Glomerular visceral epithelial cell (primary cell): ENCODE data around the gene IGIP.
A peak's percentile ranks its signal among the peaks of the same experiment; 100 is the strongest.

Experiments used
- DNase-seq: peaks from one replicate; pipeline ENCODE4 v3.0.0-alpha.2; 2016; ENCODE audit errors: extremely low spot score

Gene IGIP

DNA sequence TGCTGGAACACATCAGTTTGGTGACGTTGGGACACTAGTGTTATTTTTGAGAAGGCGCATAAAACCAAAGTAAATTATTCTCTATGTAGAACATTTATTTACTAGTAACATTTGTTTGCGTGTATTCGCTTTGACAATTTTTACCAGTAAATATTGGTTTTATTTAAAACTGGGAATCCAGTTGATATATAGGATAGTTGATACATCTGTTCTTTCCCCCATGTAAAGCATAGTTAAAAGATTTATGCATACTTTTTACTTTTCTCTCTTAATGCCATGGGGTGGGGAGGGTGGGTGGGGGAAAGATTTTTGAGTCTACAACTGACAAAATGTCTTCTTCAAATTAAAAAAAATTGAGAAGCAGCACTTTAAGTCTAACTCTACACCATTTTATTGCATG is at the start of gene IGIP:
Gene IGIP, plus strand, starts transcription at position 301 of the 400 bp plus-strand sequence. CDS start 2,540 bp downstream, outside the sequence.
- no peak for DNase-seq

DNA sequence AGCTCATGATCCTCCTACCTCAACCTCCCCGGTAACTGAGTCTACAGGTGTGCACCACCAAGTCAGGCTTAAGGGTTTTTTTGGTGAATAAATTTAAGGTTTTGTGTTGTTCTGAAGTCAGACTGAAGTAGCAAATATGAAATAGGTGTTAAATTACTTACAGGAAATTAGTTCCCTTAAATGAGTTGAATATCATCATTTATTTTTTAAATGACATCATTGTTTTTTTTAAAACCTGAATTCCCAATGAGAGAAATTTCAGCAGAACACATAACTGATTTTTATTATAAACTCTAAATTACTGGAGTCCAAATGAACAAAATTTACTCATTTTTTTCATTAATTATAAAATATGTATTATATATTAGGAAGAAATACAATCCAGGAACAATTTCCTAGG is 49.6 kb upstream of the IGIP start:
- no peak for DNase-seq

DNA sequence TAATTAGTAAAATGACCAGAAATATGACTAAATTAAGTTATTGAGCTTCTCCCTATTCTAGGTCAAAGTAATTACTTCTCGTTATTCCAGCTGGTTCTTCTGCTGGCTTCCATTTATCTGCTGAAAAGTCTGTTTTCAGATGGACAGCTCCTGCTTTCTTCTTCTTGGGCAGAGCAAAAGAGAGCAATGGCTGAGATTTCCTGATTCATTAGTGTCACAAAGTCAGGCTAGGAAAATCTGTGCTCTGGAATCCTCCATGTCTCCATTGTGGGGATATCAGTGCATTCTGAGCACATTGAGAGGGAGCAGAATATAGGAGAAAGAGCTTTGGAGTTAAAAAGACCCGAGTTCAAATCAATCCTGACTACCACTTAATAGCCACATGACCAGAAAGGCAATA is 48.9 kb upstream of the IGIP start:
- no peak for DNase-seq

- DNase-seq = no peak
These were observed 42.6 kb upstream of the IGIP start for GRCh38 chr5:140083120-140083519.

DNA sequence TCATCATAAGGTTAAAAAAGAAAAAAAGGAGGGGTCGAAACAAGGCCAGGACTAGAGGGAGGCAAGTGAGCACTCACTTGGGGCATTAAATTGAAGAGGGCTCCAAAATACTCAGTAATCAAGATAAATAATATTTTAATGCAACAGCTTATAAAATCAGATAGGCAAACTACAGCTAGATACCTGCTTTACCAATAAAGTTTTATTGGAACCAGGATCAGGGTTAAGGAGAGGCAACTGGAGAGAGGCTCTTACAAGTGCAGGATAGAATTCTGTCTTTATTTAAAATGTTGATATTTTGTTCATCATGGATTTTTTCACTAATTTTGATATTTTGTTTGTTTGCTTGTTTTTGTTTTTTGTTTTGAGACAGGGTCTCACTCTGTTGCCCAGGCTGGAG is 42.1 kb upstream of the IGIP start:
- no peak for DNase-seq

DNA sequence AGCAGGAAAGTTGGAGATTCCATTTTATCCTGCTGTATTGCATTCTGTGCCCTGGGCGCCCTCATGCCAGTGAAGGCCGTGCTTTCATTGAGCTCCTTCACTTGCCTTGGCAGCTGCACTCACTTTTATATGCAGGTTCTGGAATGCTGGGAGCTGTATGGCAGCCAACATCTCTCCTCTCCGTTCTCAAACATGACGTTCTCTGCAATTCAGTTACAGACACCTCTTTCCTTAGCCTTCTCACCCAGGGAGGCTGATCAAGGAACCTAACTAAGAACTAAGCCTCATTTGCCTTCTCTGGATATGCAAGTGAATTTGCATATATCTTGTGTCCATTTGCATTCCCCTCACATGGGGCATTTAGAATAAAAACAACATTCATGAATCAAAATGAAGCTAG is 41.2 kb upstream of the IGIP start:
- DNase-seq = no peak

DNA sequence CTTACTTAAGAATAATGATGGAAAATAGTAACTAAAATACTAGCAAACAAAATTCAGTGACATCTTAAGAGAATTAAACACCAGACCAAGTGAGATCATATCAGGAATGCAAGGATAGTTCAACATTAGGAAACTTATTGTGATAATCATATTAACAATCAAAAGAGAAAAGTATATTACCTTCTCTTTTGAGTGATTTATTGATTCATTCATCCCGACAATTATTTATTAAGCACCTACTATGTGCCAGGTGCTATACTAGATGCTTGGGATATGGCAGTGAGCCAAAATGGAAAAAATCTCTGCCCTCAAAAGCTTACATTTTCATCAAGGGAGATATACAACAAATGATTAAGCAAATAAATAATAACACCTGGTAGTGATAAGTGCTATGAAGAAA is 35.5 kb upstream of the IGIP start:
- no peak for DNase-seq

- DNase-seq = no peak
These were observed 32.6 kb upstream of the IGIP start for GRCh38 chr5:140093179-140093578.

DNA sequence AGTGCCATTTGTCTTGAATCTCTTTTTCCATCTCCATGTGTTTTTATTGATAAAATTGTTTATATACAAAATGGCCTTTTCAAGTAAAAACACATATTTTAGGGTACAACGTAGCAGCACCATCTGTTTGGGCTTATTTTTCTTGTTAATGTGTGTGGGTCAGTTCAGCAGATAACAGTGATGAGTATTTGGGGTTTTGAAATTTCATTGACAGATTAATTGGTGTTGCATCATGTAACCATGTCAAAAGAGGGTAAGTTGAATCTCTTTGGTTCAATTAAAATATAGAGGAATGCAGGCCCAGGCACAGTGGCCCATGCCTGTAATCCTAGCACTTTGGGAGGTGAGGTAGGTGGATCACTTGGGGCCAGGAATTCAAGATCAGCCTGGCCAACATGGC is 31.9 kb upstream of the IGIP start:
- DNase-seq = no peak

DNA sequence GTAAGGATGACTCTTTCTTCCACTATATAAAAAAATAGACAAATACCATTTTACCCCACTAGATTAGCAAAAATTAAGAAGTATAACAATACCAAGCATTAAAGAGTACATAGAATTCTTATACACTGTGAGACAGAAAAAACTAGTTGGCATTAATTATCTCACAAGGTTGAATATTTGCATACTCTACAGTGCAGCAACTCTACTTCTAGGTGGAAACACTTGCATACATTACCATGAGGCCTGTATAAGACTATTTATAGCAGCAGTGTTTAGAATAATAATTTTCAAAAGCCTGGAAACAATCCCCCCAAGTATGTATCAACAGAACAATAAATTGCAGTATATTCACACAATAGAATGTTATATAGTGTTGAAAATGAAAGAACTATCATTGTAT is 30.8 kb upstream of the IGIP start:
- no peak for DNase-seq

- DNase-seq = no peak
These were observed 24.6 kb upstream of the IGIP start for GRCh38 chr5:140101179-140101578.

- no peak for DNase-seq
These were observed 22.6 kb upstream of the IGIP start for GRCh38 chr5:140103154-140103553.

DNA sequence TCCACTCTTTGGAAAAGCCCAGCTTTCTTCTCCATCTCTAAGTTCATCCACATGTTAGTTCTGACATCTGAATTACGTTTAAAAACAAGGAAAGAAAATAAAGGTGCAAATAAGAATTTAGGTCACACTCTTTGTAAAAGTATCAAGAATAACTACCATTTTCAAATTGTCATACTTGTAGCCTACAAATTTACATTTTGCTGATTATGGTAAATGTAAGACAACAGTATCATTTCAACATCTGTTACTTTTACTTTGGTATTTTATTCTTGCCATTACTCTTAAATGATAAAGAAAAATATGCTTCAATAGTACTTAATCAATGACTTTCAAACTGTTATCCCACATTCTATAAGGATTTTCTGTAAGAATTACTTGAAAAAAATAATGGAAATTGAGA is 21.6 kb upstream of the IGIP start:
- DNase-seq = no peak

DNA sequence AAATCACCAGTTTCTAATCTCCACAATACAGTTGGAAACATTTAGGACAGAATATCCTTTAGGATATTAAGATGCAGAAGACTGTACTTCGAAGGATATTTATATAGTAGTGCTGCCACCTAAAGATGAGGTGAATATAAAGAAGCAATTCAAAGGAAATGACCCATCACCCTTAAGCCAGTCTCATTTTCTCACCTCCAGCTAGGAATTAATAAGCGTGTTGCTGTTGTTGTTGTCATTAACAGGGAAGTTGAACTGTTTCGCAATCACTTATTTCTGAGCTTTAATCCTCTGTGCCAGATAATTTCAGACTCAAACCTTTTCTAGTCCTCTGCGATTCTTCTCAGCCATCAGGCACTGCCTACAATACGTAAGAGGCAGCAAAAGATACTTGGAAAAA is 19.6 kb upstream of the IGIP start:
- no peak for DNase-seq

DNA sequence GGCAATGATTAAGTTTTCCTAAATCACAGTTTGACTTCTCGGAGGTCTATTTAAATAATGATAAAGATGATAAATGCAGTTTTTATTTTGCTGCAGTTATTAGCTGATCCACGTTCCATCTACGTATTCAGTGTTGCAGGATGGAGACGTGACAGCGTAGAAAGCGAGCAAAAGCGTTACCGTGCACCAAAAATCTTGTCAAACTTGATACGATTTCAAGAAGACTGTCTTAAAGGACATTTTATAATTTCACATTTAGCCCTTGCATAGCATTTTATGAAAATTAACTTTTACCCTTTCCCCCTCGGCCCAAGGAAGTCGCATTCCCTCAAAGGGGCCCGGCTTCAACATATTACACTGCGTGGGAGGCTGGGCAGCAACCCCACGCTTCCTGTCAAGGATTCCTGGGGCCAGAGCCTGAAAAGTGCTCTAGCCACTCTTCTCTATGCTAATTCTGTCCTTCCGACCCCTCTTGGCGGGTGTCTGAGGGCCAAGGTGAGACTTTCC is 18.9 kb upstream of the IGIP start:
- DNase-seq = no peak

DNA sequence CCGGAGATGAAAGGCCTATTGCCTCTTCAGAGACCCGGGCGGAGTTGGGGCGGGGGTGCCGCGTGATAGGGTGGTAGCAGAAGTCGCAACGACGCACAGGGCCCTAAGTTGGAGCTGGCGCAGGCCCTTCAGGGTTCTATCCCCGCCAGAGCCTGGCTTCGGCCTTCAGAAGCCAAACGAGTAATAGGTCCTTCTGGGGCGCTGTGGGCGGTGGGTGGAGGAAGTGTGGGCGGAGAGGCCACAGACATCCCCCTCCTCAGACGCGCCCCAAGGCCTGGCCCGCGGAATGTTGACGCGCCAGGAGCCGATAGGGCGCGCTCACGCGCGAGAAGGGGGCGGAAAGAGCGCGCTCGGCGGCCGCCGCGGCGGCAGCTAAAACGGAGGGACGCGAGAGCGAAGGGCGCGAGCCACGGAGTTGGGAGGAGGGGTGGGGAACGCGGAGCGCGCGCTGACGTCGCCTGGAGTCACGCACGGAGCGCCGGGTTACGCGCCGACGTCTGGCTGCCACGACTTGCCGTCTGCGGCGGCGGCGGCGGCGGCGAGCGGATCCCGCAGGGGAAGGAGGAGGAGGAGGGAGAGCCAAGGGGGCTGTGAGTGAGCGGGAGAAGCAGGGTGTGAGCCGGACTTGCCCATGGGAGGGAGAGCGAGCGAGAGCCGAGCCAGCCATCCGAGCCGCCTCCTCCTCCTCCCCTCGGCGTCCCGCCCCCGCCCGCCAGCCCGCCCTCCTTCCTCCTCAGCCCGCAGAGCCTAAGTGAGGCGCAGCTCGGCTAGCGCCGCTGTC is 18.2 kb upstream of the IGIP start:
- DNase-seq = peak; percentile 94

GRCh38 chr5:140108093-140109017 is 17.4 kb upstream of the IGIP start:
- no peak for DNase-seq

GRCh38 chr5:140109018-140109758 is 16.5 kb upstream of the IGIP start:
- peak; percentile 12 for DNase-seq

- no peak for DNase-seq
These were observed 15.7 kb upstream of the IGIP start for GRCh38 chr5:140109759-140110645.

DNA sequence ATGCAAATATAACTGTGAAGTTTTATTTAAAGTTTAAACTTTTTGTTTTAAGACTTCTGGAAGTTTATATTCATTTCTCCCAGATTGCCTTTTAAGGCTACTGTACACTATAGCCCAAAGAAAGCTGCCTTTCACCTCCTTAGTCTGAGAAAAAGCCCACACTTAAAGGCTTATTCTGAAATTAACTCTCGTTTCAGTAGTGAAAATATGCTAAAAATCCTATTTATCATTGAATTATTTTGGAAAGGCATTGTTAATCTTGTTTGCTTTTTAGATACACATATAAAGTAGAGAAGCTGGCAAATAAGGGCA is 15.1 kb upstream of the IGIP start:
- DNase-seq = no peak
